ENCODE data around the gene RBM39. TPM values are rescaled to one million over a fixed set of nuclear protein-coding genes. Genes with fewer than 3 reads are reported as not detected.
A peak's percentile ranks its signal among the peaks of the same experiment; 100 is the strongest.

Gene RBM39
- polyA plus RNA-seq, 1 of the 3 experiments (the other 2 are of a cell fraction), result 68.4 TPM

DNA sequence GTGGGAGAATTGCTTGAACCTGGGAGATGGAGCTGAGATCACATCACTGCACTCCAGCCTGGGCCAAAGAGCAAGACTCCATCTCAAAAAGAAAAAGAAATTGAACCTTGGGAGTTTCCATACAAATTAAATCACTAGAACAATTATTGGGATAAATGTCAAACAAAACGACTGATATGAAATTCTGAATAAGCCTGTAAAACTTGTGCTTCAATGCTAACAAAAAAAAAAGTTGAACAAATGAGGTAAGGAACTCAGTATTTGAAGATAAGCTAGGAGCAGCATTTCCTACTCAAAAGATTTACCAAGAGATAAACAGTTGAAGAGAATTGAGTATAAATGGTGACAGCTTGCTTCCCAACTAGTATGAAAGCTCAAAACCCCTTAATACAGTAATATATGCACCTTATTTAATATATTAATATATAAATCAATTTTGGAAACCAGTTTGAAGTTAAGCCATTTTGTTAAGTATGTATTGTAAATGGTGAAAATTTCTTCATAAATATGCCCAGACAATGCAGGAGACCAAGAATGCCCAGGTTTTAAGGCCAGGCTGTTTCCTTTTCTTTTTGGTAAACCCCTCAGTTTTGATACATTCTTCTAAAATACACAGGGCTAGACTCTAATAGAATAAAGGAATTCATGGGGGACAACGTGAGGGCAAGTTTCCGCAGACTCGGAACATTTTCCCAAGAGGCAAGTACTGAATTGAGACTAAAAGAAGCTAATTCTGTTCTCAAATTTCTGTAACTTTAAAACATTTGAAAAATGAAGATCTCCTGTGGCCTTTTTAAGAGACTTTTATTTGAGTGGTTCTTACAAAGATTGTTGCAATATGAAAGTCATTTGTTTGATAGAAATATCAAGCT, 39.0 kb downstream of the RBM39 start:
- Histone ChIP-seq H3K9ac (no peak overlapping the region), H3K27ac (ENCODE audit: low read depth in 2 of 2, low read length in 1 of 2) (peak overlapping the region in 1 of 2 experiments; percentile 89; a peak in 2 of 4 replicates), H3K9me3 (no peaks in the 10 kb centered on the region), H3K27me3 (ENCODE audit: insufficient read depth) (no peaks in the 10 kb centered on the region), H4K20me1 (ENCODE audit: insufficient read depth) (peaks cover 51% of the 10 kb centered on the region), H3K36me3 (replicated peaks in 1 of 2; ENCODE audit: control insufficient read depth in 1 of 2, insufficient read depth in 2 of 2, low read length in 1 of 2) (peaks cover 62 to 75% of the 10 kb centered on the region in 2 experiments), H3K9me2 (no peaks in the 10 kb centered on the region), H2AFZ (ENCODE audit: low read depth) (no peak overlapping the region), H3K4me3 (ENCODE audit: low read depth in 2 of 2, low read length in 1 of 2) (no peak overlapping the region), H3K4me2 (no peak overlapping the region), H3K4me1 (ENCODE audit: control insufficient read depth in 1 of 2, insufficient read depth in 2 of 2, low read depth in 1 of 2, low read length in 1 of 2) (peaks cover 0 to 9% of the 10 kb centered on the region in 2 experiments; a peak in 3 of 4 replicates), H3F3A (replicated peaks; ENCODE audit: insufficient read depth) (peaks cover 83% of the 10 kb centered on the region), H3K79me2 (ENCODE audit: insufficient read depth) (peaks cover 75% of the 10 kb centered on the region)
- CTCF ChIA-PET, result interaction anchor here (1.4 to 1.8 kb wide), 3 partner anchors 36 to 239 kb away, joined by 4 to 5 read pairs (median 4); no protein-coding TSS in a partner anchor
- TF ChIP-seq, protein P1, sequence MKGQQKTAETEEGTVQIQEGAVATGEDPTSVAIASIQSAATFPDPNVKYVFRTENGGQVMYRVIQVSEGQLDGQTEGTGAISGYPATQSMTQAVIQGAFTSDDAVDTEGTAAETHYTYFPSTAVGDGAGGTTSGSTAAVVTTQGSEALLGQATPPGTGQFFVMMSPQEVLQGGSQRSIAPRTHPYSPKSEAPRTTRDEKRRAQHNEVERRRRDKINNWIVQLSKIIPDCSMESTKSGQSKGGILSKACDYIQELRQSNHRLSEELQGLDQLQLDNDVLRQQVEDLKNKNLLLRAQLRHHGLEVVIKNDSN (IDR thresholded peaks at IDR 0.05; ENCODE audit: borderline replicate concordance, low read depth), result no peak
- TF ChIP-seq RFX5 (IDR thresholded peaks at IDR 0.05; ENCODE audit: low read length), result no peak
- TF ChIP-seq MXI1 (IDR thresholded peaks at IDR 0.05; ENCODE audit: low read depth, low read length), result no peak
- no peak for TF ChIP-seq ELF1 (IDR thresholded peaks at IDR 0.05)
- no peak for TF ChIP-seq RCOR1 (IDR thresholded peaks at IDR 0.05; ENCODE audit: low read length)
- no peak for TF ChIP-seq JUND (IDR thresholded peaks at IDR 0.05)
- TF ChIP-seq RAD21 (IDR thresholded peaks at IDR 0.05; ENCODE audit: low read length), result no peak
- WGBS (ENCODE audit: low lambda C conversion rate), result 81% methylated on average over 4 of the region's 4 CpGs
- DNase-seq, result no peak
- POLR2A ChIA-PET, result interaction anchor here (0.6 to 1.4 kb wide), 2 partner anchors 87 to 91 kb away, joined by 3 read pairs; partner anchors contain the start of gene SPAG4

DNA sequence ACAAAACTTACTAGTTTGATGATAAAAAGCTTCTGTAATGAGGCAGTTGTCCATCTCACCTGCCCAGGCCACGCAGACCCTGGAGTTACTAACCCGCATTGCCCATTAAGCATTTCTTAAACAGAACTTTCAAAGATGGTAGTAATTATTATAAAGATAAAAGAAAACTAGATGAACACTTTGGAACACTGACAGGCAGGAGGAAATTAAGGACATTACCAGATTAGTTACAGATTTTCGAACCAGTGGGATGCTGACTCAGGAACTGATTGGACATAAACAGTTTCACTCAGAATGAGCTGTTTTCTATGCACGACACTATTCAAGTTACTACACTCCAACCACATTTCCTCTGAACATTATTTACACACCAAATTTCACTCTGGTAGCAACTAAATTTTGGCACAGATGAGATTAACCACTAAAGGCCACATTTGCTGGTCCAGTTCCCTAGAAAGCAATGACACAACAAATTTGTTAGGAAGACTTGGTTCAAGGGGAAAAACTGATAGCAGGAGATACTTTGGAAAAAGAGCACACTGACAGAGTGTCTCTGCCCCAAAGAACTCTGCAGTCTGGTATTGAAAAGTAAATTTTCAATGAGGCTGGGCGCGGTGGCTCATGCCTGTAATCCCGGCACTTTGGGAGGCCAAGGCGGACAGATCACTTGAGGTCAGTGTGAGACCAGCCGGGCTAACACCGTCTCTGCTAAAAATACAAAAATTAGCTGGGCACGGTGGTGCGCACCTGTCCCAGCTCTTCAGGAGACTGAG, 39.8 kb downstream of the RBM39 start:
- peaks cover 75% of the 10 kb centered on the region for H3F3A ChIP-seq (replicated peaks; ENCODE audit: insufficient read depth)
- peaks cover 0 to 16% of the 10 kb centered on the region in 2 experiments; a peak in 3 of 4 replicates for H3K4me1 ChIP-seq (ENCODE audit: control insufficient read depth in 1 of 2, insufficient read depth in 2 of 2, low read depth in 1 of 2, low read length in 1 of 2)
- ChIA-PET CTCF (interaction anchor here (1.4 to 4.7 kb wide), 3 partner anchors 9 to 238 kb away, joined by 4 to 18 read pairs (median 5); no protein-coding TSS in a partner anchor), POLR2A (interaction anchor here (1.4 kb wide), 1 partner anchor 87 kb away, joined by 3 read pairs; the partner anchor contains the start of gene SPAG4)
- H3K79me2 ChIP-seq (ENCODE audit: insufficient read depth), result peaks cover 75% of the 10 kb centered on the region
- no peaks in the 10 kb centered on the region for H3K9me3 ChIP-seq
- peak overlapping the region in 1 of 2 experiments; percentile 89; a peak in 2 of 4 replicates for H3K27ac ChIP-seq (ENCODE audit: low read depth in 2 of 2, low read length in 1 of 2)
- peaks cover 44% of the 10 kb centered on the region for H4K20me1 ChIP-seq (ENCODE audit: insufficient read depth)
- TF ChIP-seq RXRA (IDR thresholded peaks at IDR 0.05; ENCODE audit: borderline replicate concordance, low read depth) (no peak), SIN3A (IDR thresholded peaks at IDR 0.05; ENCODE audit: borderline replicate concordance, low read depth, low read length) (0 out of 2 replicates have a peak, but pooled peaks have one; percentile 10), NRF1 (IDR thresholded peaks at IDR 0.05; ENCODE audit: low read depth, low read length) (no peak)
- no peaks in the 10 kb centered on the region for H3K27me3 ChIP-seq (ENCODE audit: insufficient read depth)
- no peak for DNase-seq
- H3K4me3 ChIP-seq (ENCODE audit: low read depth in 2 of 2, low read length in 1 of 2), result no peak overlapping the region
- no peak overlapping the region for H3K9ac ChIP-seq
- WGBS (ENCODE audit: low lambda C conversion rate), result 93% methylated on average over 12 of the region's 12 CpGs
- no peak overlapping the region for H2AFZ ChIP-seq (ENCODE audit: low read depth)
- peaks cover 53 to 67% of the 10 kb centered on the region in 2 experiments for H3K36me3 ChIP-seq (replicated peaks in 1 of 2; ENCODE audit: control insufficient read depth in 1 of 2, insufficient read depth in 2 of 2, low read length in 1 of 2)
- no peak overlapping the region for H3K4me2 ChIP-seq
- H3K9me2 ChIP-seq, result no peaks in the 10 kb centered on the region

Measured in SK-N-SH (cell line).